Osteocyte (in vitro differentiated cells): Measurements from ENCODE around the gene TRA2A. TPM values are rescaled to one million over a fixed set of nuclear protein-coding genes. Genes with fewer than 3 reads are reported as not detected.

Experiments used
- DNase-seq: peaks from one replicate; pipeline ENCODE4 v3.0.0; 2021; ENCODE audit warnings: mixed read lengths; ENCODE audit not compliant: unreplicated experiment; ENCODE audit errors: extremely low spot score
- H3K27ac Mint-ChIP-seq: one replicate; pipeline ENCODE4 v1.8.0; 2021; ENCODE audit warnings: mild to moderate bottlenecking, mixed read lengths; ENCODE audit not compliant: unreplicated experiment
- H3K27me3 Mint-ChIP-seq: one replicate; pipeline ENCODE4 v1.8.0; 2021; ENCODE audit warnings: mixed read lengths; ENCODE audit not compliant: unreplicated experiment
- H3K36me3 Mint-ChIP-seq: one replicate; pipeline ENCODE4 v1.8.0; 2021; ENCODE audit warnings: mixed read lengths; ENCODE audit not compliant: unreplicated experiment
- H3K4me1 Mint-ChIP-seq: one replicate; pipeline ENCODE4 v1.8.0; 2021; ENCODE audit warnings: mixed read lengths; ENCODE audit not compliant: unreplicated experiment
- H3K4me3 Mint-ChIP-seq: one replicate; pipeline ENCODE4 v1.8.0; 2021; ENCODE audit warnings: mild to moderate bottlenecking, moderate library complexity, mixed read lengths; ENCODE audit not compliant: unreplicated experiment
- H3K9me3 Mint-ChIP-seq: one replicate; pipeline ENCODE4 v1.8.0; 2021; ENCODE audit warnings: mixed read lengths; ENCODE audit not compliant: unreplicated experiment
- total RNA-seq: library from RNA; stranded (reverse); gene quantifications from 2 replicates; pipeline ENCODE4 v1.2.1, GENCODE V29; 2021
- TF ChIP-seq, protein P1 (sequence below): fragments of 200-600 bp; sonication (generic); IDR thresholded peaks from 2 replicates; pipeline ENCODE4 v1.5.0; 2021; ENCODE audit warnings: antibody characterized with exemption, mild to moderate bottlenecking, moderate library complexity

Gene TRA2A
- total RNA-seq, 1 donor from 2014 or later = 78.8 TPM

DNA sequence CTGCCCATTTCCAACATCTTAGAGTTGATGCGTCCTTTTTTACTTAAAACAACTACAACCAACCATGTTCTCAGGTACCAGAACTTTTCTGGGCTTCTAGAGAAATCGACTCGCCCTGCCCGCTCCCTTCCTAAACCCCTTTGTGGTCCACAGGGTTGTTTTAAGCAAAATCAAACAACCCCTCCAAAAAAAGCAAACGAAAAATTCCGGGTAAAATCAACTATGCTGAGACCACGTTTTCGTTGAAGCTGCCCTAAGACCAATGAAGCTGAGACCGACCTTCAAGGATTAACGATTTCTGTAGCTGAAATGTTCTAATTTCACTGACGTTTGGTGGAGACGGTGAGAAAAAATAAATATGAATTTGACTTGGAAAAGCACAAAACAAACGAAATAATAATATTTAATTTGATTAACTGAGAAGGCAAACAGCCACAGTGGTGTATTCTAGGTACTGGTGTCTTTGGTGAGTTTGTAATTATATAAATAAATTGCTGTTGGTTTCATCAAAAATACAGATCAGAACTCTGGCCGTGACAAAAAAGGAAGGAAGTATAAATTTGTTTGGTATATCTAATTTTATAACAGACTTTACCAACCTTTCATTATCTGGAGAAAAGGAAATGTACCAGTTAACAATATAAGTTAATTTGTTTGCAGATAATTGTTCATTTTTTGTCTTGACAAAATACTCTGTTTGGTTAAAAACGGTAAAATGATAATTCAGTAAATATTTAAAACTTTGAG lies 56.8 kb downstream of the TRA2A start:
- peaks cover 13% of the 10 kb centered on the region for H3K27me3 Mint-ChIP-seq
- no peaks in the 10 kb centered on the region for H3K36me3 Mint-ChIP-seq
- H3K27ac Mint-ChIP-seq = peak overlapping the region; percentile 79
- no peaks in the 10 kb centered on the region for H3K9me3 Mint-ChIP-seq
- no peak for DNase-seq
- TF ChIP-seq, protein P1, sequence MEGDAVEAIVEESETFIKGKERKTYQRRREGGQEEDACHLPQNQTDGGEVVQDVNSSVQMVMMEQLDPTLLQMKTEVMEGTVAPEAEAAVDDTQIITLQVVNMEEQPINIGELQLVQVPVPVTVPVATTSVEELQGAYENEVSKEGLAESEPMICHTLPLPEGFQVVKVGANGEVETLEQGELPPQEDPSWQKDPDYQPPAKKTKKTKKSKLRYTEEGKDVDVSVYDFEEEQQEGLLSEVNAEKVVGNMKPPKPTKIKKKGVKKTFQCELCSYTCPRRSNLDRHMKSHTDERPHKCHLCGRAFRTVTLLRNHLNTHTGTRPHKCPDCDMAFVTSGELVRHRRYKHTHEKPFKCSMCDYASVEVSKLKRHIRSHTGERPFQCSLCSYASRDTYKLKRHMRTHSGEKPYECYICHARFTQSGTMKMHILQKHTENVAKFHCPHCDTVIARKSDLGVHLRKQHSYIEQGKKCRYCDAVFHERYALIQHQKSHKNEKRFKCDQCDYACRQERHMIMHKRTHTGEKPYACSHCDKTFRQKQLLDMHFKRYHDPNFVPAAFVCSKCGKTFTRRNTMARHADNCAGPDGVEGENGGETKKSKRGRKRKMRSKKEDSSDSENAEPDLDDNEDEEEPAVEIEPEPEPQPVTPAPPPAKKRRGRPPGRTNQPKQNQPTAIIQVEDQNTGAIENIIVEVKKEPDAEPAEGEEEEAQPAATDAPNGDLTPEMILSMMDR = no peak
- peaks cover 29% of the 10 kb centered on the region for H3K4me1 Mint-ChIP-seq
- peak overlapping the region; percentile 87 for H3K4me3 Mint-ChIP-seq

DNA sequence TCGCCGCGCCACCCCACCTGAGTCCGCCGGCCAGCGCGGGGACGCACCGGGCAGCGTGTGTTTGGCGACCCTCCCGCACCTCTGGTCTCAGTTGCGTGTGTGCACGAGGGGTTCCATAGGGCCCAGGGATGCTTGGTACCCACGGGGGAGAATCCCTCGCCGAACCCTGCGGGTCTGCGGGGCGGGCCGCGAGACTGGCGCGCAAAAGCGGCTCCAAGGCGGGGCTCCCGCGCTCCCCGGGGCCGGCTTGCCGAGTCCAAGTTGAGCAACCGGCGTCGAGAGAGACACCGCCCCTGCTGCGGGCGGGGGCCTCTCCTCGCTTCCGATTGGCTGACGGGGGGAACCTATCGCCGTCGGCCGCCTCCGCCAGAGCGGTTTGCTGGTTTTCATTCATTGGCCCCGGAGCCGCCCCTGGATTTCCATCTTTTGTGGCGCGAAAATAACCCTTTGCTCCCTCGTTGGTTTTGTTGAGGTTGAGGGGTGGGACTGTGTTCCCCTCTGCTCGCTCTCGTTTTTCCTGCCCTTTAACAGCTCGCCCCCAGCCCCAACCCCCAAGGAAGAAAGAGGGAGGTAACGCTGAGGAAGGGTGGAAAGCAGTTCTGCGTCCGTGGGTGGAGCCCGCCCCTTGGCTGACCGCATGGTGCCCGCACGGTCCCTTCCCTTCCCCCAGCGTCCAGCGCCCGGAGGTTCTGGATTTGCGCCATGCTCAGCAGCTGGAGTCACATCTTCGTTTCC lies 57.5 kb downstream of the TRA2A start:
- Mint-ChIP-seq H3K9me3 (no peaks in the 10 kb centered on the region), H3K27me3 (peaks cover 13% of the 10 kb centered on the region), H3K4me3 (peak overlapping the region; percentile 87), H3K27ac (peak overlapping the region; percentile 79), H3K4me1 (peaks cover 30% of the 10 kb centered on the region), H3K36me3 (no peaks in the 10 kb centered on the region)
- DNase-seq = peak; percentile 98
- TF ChIP-seq, protein P1 = no peak

DNA sequence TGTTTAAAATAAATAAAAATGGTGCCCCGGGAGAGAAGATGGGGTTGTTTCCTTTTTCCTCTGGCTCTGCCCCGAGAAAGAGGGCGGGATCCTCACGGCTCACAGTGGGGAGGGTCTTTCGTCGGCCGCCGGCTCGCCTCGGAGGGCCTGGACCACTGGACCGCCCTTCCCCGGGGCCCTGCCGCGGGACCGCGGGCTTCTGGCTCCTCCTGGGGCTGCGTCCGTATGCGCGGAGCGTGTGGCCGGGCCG lies 58.0 kb downstream of the TRA2A start:
- Mint-ChIP-seq H3K27me3 (peaks cover 9% of the 10 kb centered on the region), H3K9me3 (no peaks in the 10 kb centered on the region), H3K4me3 (peak overlapping the region; percentile 87), H3K27ac (peak overlapping the region; percentile 87), H3K4me1 (peaks cover 30% of the 10 kb centered on the region), H3K36me3 (no peaks in the 10 kb centered on the region)
- no peak for DNase-seq
- TF ChIP-seq, protein P1 = no peak

DNA sequence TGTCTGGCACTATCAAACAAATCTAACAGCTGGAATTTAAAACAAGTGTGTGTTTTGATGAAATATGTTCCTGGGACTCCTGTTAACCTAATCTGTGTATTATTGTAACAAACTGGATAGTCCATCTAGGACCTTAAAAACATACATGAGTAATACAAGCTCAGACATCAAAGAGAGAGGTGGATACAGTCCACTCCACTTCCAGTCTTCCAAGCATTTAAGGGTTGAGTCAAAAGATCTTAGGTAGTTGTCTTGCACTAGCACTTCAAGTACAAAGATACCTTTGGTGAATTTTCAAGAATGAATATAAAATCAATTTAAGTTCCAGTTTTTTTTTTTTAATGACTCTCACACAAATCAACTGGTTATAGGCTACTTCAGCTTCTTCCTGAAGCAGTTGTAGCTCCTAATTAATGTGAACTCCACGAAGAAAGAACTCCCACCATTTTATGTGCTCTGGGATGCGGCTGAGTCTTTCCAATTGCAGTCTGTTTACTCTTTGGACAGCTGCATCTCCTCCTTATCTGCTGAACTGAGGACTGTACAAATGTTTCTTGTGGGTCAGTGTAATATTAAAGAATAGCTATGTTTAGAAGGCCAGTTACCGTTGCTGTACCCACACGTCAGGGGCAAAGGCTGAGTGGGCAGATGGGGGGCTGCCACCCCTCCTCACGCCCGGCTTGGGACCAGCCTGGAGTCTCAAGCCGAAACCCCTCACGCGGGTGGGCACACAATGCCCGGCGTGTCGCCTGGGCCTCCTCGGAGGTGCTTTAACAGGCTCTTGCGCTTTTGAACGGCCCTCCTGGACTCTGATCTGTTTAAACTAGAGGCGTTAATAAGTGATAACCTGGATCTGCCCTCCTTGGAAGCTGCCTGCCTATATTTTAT lies 58.6 kb downstream of the TRA2A start:
- Mint-ChIP-seq H3K4me1 (peaks cover 30% of the 10 kb centered on the region), H3K36me3 (no peaks in the 10 kb centered on the region), H3K9me3 (no peaks in the 10 kb centered on the region), H3K27ac (peak overlapping the region; percentile 87), H3K4me3 (peak overlapping the region; percentile 87), H3K27me3 (peaks cover 6% of the 10 kb centered on the region)
- no peak for DNase-seq
- TF ChIP-seq, protein P1 = no peak
